HEK293T (cell line): ENCODE results near the gene SRCIN1.

Experiments
- CTCF ChIA-PET: fragments of 350-600 bp; formaldehyde crosslinking; extraction: SDS; loops from one replicate; lab custom pipeline; 2021; ENCODE audit warnings: antibody characterized with exemption, inconsistent platforms; lab: Yijun Ruan, JAX
- POLR2A ChIA-PET: fragments of 350-600 bp; formaldehyde crosslinking; extraction: SDS; loops from one replicate; lab custom pipeline; 2020; ENCODE audit warnings: antibody characterized with exemption, inconsistent platforms; lab: Yijun Ruan, JAX
- DNase-seq: peaks from one replicate; pipeline ENCODE4 v3.0.0; 2012; ENCODE audit warnings: mixed read lengths; ENCODE audit errors: extremely low spot score
- ARNT ChIP-seq: fragments of 450-650 bp; IDR thresholded peaks from 2 replicates; pipeline ENCODE4 v1.6.1; 2017; ENCODE audit warnings: mild to moderate bottlenecking
- BHLHE40 ChIP-seq: fragments of 450-650 bp; IDR thresholded peaks from 2 replicates; pipeline ENCODE4 v1.6.1; 2016; ENCODE audit warnings: mild to moderate bottlenecking, moderate library complexity, borderline replicate concordance
- CTBP1 ChIP-seq: fragments of 450-650 bp; IDR thresholded peaks from 2 replicates; pipeline ENCODE4 v1.6.1; 2016; ENCODE audit warnings: borderline replicate concordance
- ELF4 ChIP-seq: fragments of 450-650 bp; IDR thresholded peaks from 2 replicates; pipeline ENCODE4 v1.6.1; 2017; ENCODE audit warnings: antibody characterized with exemption
- FOXA1 ChIP-seq: fragments of 450-650 bp; IDR thresholded peaks from 2 replicates; pipeline ENCODE4 v1.6.1; 2016; ENCODE audit warnings: mild to moderate bottlenecking
- FOXK2 ChIP-seq: fragments of 450-650 bp; IDR thresholded peaks from 2 replicates; pipeline ENCODE4 v1.6.1; 2016; ENCODE audit warnings: mild to moderate bottlenecking
- FOXM1 ChIP-seq: fragments of 450-650 bp; IDR thresholded peaks from 2 replicates; pipeline ENCODE4 v1.6.1; 2017; ENCODE audit warnings: mild to moderate bottlenecking, borderline replicate concordance
- HDGF ChIP-seq: fragments of 450-650 bp; IDR thresholded peaks from 2 replicates; pipeline ENCODE4 v1.6.1; 2017; ENCODE audit warnings: antibody characterized with exemption, borderline replicate concordance
- L3MBTL2 ChIP-seq: fragments of 450-650 bp; conservative IDR thresholded peaks from 2 replicates; pipeline ENCODE4 v1.6.1; 2016; ENCODE audit warnings: mild to moderate bottlenecking
- LEF1 ChIP-seq: fragments of 450-650 bp; IDR thresholded peaks from 2 replicates; pipeline ENCODE4 v1.6.1; 2017; ENCODE audit warnings: mild to moderate bottlenecking, borderline replicate concordance
- NFRKB ChIP-seq: fragments of 450-650 bp; IDR thresholded peaks from 2 replicates; pipeline ENCODE4 v1.6.1; 2016; ENCODE audit warnings: mild to moderate bottlenecking, moderate library complexity
- SP1 ChIP-seq: fragments of 450-650 bp; IDR thresholded peaks from 2 replicates; pipeline ENCODE4 v1.6.1; 2017
- SUZ12 ChIP-seq: fragments of 450-650 bp; IDR thresholded peaks from 2 replicates; pipeline ENCODE4 v1.6.1; 2016; ENCODE audit warnings: mild to moderate bottlenecking
- TARDBP ChIP-seq: fragments of 450-650 bp; IDR thresholded peaks from 2 replicates; pipeline ENCODE4 v1.6.1; 2016
- ZNF384 ChIP-seq: fragments of 450-650 bp; IDR thresholded peaks from 2 replicates; pipeline ENCODE4 v1.6.1; 2016
- TF ChIP-seq, protein P1 (sequence below): fragments of 450-650 bp; IDR thresholded peaks from 2 replicates; pipeline ENCODE4 v1.6.1; 2016

SRCIN1 gene

DNA sequence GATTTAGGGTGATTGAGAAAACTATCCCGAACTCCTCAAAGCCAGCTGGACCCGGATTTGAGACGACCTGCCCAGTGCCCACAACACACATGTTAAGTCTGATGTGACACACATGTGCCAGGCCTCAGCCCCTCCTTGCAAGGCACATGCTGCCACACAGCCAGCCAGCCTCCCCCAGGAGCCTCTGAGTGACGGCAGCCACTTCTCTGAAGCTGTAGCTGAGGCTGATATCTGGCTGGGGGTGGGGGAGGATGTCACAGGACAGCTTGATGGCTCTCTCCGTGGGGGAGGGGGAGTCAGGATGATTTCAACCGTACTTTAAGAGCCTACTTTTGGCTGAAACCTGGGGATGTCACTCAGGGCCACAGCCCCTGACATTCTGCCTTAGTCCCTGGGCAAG, 40.9 kb downstream of the SRCIN1 start:
- POLR2A ChIA-PET = no interaction called here
- CTCF ChIA-PET = interaction anchor here (1.1 to 2.6 kb wide), 2 partner anchors 19 to 112 kb away, joined by 4 to 6 read pairs; no protein-coding TSS in a partner anchor
- TF ChIP-seq, protein P1, sequence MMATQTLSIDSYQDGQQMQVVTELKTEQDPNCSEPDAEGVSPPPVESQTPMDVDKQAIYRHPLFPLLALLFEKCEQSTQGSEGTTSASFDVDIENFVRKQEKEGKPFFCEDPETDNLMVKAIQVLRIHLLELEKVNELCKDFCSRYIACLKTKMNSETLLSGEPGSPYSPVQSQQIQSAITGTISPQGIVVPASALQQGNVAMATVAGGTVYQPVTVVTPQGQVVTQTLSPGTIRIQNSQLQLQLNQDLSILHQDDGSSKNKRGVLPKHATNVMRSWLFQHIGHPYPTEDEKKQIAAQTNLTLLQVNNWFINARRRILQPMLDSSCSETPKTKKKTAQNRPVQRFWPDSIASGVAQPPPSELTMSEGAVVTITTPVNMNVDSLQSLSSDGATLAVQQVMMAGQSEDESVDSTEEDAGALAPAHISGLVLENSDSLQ = no peak
- DNase-seq = no peak

GRCh38 chr17:38564254-38564837, 41.4 kb downstream of the SRCIN1 start:
- CTCF ChIA-PET = interaction anchor here (0.8 to 2.6 kb wide), 4 partner anchors 20 to 113 kb away, joined by 3 to 6 read pairs (median 4); no protein-coding TSS in a partner anchor
- TF ChIP-seq TARDBP = no peak
- no peak for TF ChIP-seq LEF1
- TF ChIP-seq HDGF = no peak
- DNase-seq = no peak
- POLR2A ChIA-PET = no interaction called here

DNA sequence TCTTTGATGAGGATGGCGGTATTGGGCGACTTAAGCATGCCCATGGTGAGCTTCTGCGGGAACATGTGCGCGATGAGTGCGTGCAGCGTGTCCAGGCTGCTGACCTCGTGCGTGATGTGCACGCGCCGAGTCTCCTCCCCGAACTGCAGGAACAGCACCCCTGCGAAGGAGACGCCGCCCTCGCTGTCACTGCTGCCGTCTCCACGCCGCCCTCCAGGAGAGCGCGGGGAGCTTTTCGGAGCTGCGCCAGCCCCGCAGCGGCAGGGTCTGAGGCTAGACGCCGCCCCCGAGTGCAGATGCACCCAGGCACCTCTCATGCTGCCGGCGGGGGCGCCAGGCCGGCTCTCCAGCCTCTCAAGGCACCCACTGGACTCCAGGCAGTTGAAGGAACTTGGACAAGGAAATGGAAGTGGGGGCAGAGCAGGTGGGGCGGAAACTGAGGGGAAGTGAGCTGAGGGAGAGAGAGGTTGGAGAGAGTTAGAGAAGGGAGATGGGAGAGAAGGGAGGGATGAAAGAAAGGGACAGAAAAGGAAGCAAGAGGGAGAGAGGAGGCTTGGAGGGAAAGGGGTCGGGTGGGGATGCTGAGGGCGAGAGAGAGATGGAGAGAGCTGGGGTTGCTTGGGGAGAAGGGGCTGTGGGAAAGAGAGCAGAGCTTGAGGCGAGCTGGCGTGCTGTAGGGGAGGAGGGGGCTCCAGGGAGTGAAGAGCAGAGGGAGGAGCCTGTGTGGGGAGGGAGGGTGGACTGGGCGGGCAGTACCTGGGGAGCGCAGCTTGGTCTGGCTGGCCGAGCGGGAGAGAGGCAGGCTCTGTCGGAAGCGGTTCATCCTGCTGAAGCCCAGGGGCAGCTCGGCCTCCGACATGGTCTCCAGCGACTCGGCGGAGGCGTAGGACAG, 42.1 kb downstream of the SRCIN1 start:
- no peak for TF ChIP-seq LEF1
- no peak for TF ChIP-seq CTBP1
- TF ChIP-seq FOXK2 = no peak
- TF ChIP-seq FOXA1 = no peak
- TF ChIP-seq BHLHE40 = no peak
- no peak for TF ChIP-seq SUZ12
- TF ChIP-seq NFRKB = no peak
- TF ChIP-seq TARDBP = no peak
- TF ChIP-seq HDGF = no peak
- no peak for TF ChIP-seq FOXM1
- TF ChIP-seq ARNT = no peak
- no peak for TF ChIP-seq ELF4
- ChIA-PET POLR2A (no interaction called here), CTCF (interaction anchor here (0.8 to 2.6 kb wide), 3 partner anchors 21 to 100 kb away, joined by 3 to 6 read pairs (median 3); no protein-coding TSS in a partner anchor)
- no peak for DNase-seq

- ChIA-PET CTCF (interaction anchor here (1.0 kb wide), 1 partner anchor 100 kb away, joined by 3 read pairs; no protein-coding TSS in a partner anchor), POLR2A (no interaction called here)
- TF ChIP-seq CTBP1 (no peak), HDGF (no peak), L3MBTL2 (no peak), FOXK2 (no peak), ARNT (no peak), FOXM1 (no peak), NFRKB (no peak), BHLHE40 (no peak), ELF4 (no peak), SP1 (no peak), ZNF384 (no peak), SUZ12 (no peak), LEF1 (no peak)
- TF ChIP-seq, protein P1 = no peak
- DNase-seq = no peak
Observed at GRCh38 chr17:38562903-38563302, 42.8 kb downstream of the SRCIN1 start.

DNA sequence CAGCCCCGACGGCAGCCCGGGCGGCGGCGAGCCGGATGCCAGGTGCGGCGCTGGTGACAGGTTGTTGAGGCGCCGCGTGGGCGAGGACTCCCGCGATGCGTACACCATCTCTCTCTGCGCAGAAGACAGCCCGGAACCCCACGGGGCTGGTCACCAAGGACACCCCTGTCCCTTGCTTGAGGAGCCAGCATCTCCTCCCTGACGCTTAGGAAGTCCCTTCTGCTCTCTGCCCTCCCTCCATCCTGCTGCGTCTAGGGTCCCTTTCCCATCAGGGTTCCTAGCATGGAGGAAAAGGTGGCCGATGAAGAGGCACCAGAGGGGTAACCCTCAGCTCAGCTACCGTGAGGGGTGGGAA, 43.6 kb downstream of the SRCIN1 start:
- CTCF ChIA-PET = no interaction called here
- no peak for TF ChIP-seq BHLHE40
- TF ChIP-seq, protein P1 = no peak
- no peak for TF ChIP-seq L3MBTL2
- no peak for TF ChIP-seq NFRKB
- no peak for TF ChIP-seq CTBP1
- TF ChIP-seq HDGF = no peak
- no peak for TF ChIP-seq SP1
- TF ChIP-seq LEF1 = no peak
- no peak for TF ChIP-seq ELF4
- no peak for TF ChIP-seq TARDBP
- TF ChIP-seq ZNF384 = no peak
- TF ChIP-seq FOXM1 = no peak
- no peak for TF ChIP-seq FOXK2
- no peak for TF ChIP-seq SUZ12
- POLR2A ChIA-PET = no interaction called here
- no peak for DNase-seq

- POLR2A ChIA-PET = no interaction called here
- CTCF ChIA-PET = no interaction called here
- DNase-seq = no peak
- TF ChIP-seq ARNT (no peak), FOXK2 (no peak), FOXA1 (no peak), ZNF384 (no peak), L3MBTL2 (no peak), HDGF (no peak), CTBP1 (no peak), ELF4 (no peak), TARDBP (no peak), FOXM1 (no peak), BHLHE40 (no peak), NFRKB (no peak)
- TF ChIP-seq, protein P1 = no peak
Observed at GRCh38 chr17:38561416-38562214, 44.1 kb downstream of the SRCIN1 start.
